Lower leg skin (tissue), 3 donors: ENCODE data around the gene LRRC40.

Experiments used
- POLR2A ChIP-seq, 2 donors: fragments of 450-650 bp; IDR thresholded peaks; one replicate each; pipeline ENCODE4 v1.6.1; 2016 to 2017; ENCODE audit warnings: antibody characterized with exemption in 2 of 2, mild to moderate bottlenecking in 1 of 2, moderate library complexity in 1 of 2
- TF ChIP-seq, protein P1 (sequence below), 3 donors: fragments of 450-650 bp; IDR thresholded peaks; one replicate each; pipeline ENCODE4 v1.5.1; 2016; ENCODE audit warnings: antibody characterized with exemption in 3 of 3, mild to moderate bottlenecking in 3 of 3, moderate library complexity in 2 of 3

GRCh38 chr1:70207492-70207891 lies 2.1 kb upstream of the LRRC40 start:
- no peak for TF ChIP-seq POLR2A (IDR thresholded peaks at IDR 0.05)
- TF ChIP-seq, protein P1, sequence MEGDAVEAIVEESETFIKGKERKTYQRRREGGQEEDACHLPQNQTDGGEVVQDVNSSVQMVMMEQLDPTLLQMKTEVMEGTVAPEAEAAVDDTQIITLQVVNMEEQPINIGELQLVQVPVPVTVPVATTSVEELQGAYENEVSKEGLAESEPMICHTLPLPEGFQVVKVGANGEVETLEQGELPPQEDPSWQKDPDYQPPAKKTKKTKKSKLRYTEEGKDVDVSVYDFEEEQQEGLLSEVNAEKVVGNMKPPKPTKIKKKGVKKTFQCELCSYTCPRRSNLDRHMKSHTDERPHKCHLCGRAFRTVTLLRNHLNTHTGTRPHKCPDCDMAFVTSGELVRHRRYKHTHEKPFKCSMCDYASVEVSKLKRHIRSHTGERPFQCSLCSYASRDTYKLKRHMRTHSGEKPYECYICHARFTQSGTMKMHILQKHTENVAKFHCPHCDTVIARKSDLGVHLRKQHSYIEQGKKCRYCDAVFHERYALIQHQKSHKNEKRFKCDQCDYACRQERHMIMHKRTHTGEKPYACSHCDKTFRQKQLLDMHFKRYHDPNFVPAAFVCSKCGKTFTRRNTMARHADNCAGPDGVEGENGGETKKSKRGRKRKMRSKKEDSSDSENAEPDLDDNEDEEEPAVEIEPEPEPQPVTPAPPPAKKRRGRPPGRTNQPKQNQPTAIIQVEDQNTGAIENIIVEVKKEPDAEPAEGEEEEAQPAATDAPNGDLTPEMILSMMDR (IDR thresholded peaks at IDR 0.05) = no peak
